HepG2 (cell line): Measurements from ENCODE around the gene VPS37D. TPM values are rescaled to one million over a fixed set of nuclear protein-coding genes. Genes with fewer than 3 reads are reported as not detected.

ENCODE experiments used
- ATAC-seq: fragments of 200-7000 bp; cut with Tn5 transposase; 3 replicates; pipeline ENCODE4 v1.9.1; 2020; ENCODE audit warnings: mild to moderate bottlenecking, moderate library complexity
- BruUV-seq: library from RNA; stranded (reverse); fragments of 400-500 nt; replicated peaks from 2 replicates; lab custom pipeline; 2021; lab: Mats Ljungman, UMichigan
- CTCF ChIA-PET: fragments of 300-600 bp; formaldehyde crosslinking; extraction: SDS; loops from one replicate; lab custom pipeline; 2021; ENCODE audit warnings: low total read pairs, inconsistent platforms, low intra/inter-chr PET ratio; lab: Yijun Ruan, JAX
- POLR2A ChIA-PET: fragments of 350-600 bp; sonication (Branson Sonifier 250); formaldehyde crosslinking; loops from one replicate; lab custom pipeline; 2020; ENCODE audit warnings: antibody characterized with exemption, inconsistent platforms; lab: Yijun Ruan, JAX
- DNase-seq: peaks from one replicate; pipeline ENCODE4 v3.0.0-alpha.2; 2015; ENCODE audit warnings: low spot score
- FAIRE-seq: peaks from 3 replicates; lab custom pipeline; 2011; peaks lifted over from hg19 to GRCh38; lab: Jason Lieb, UNC
- H2AFZ ChIP-seq: one replicate; pipeline ENCODE4 v1.6.1; 2011; ENCODE audit warnings: low read length, inconsistent platforms
- H3K27ac ChIP-seq: fragments of 300-600 bp; 3 replicates; pipeline ENCODE4 v1.8.0; 2011; ENCODE audit warnings: mixed run types, mild to moderate bottlenecking, mixed read lengths, low read length, inconsistent platforms; ENCODE audit not compliant: insufficient read depth; ENCODE audit errors: extremely low read length
- H3K27me3 ChIP-seq, 2 experiments: fragments of 200-600 bp in 1 of 2; 2 replicates in 1 of 2; 3 replicates in 1 of 2; pipeline versions ENCODE4 v1.6.0 to v1.8.0; 2011; ENCODE audit warnings: low read length in 2 of 2, mild to moderate bottlenecking in 2 of 2, moderate library complexity in 2 of 2, inconsistent platforms in 1 of 2; ENCODE audit not compliant: insufficient read depth in 2 of 2, control insufficient read depth in 1 of 2
- H3K36me3 ChIP-seq, 2 experiments: fragments of 200-600 bp in 1 of 2; replicated peaks in 1 of 2; 2 replicates in 1 of 2; 3 replicates in 1 of 2; pipeline versions ENCODE4 v1.5.1 to v1.8.0; 2011; ENCODE audit warnings: low read length in 2 of 2, inconsistent platforms in 1 of 2; ENCODE audit not compliant: insufficient read depth in 2 of 2, control insufficient read depth in 1 of 2
- H3K4me1 ChIP-seq: 2 replicates; pipeline ENCODE4 v1.5.1; 2012; ENCODE audit warnings: low read length, inconsistent platforms; ENCODE audit not compliant: insufficient read depth
- H3K4me2 ChIP-seq: 2 replicates; pipeline ENCODE4 v1.6.0; 2011; ENCODE audit warnings: low read depth, low read length, inconsistent platforms
- H3K4me3 ChIP-seq, 3 experiments: fragments of 200-600 bp in 1 of 3; sonication (generic), shearing (Covaris generic) in 1 of 3; replicated peaks in 1 of 3; 2 replicates each; pipeline ENCODE4 v1.5.1; 2011 to 2016; ENCODE audit warnings: low read length in 3 of 3, inconsistent platforms in 2 of 3, low read depth in 2 of 3, mild to moderate bottlenecking in 2 of 3, control low read depth in 1 of 3, mixed read lengths in 1 of 3; ENCODE audit not compliant: insufficient read depth in 1 of 3
- H3K79me2 ChIP-seq: one replicate; pipeline ENCODE4 v1.6.1; 2011; ENCODE audit warnings: low read length, inconsistent platforms; ENCODE audit not compliant: insufficient read depth
- H3K9ac ChIP-seq: 2 replicates; pipeline ENCODE4 v1.6.0; 2011; ENCODE audit warnings: mild to moderate bottlenecking, low read depth, low read length, inconsistent platforms; ENCODE audit not compliant: insufficient read depth
- H3K9me3 ChIP-seq: 2 replicates; pipeline ENCODE4 v1.5.1; 2012; ENCODE audit warnings: mild to moderate bottlenecking, low read length
- H4K20me1 ChIP-seq: 2 replicates; pipeline ENCODE4 v1.6.0; 2011; ENCODE audit warnings: inconsistent platforms, mild to moderate bottlenecking, low read length, moderate library complexity; ENCODE audit not compliant: insufficient read depth
- ATAD3A ChIP-seq: sonication (generic); formaldehyde crosslinking; IDR thresholded peaks from 2 replicates; pipeline ENCODE4 v1.4.0; 2020; ENCODE audit warnings: missing genetic modification reagents
- ATF3 ChIP-seq: sonication (generic); formaldehyde crosslinking; IDR thresholded peaks from 2 replicates; pipeline ENCODE4 v1.4.0; 2020; ENCODE audit warnings: missing genetic modification reagents
- CC2D1A ChIP-seq: sonication (generic); formaldehyde crosslinking; IDR thresholded peaks from 2 replicates; pipeline ENCODE4 v1.8.1; 2023; ENCODE audit warnings: mild to moderate bottlenecking, missing genetic modification reagents
- E2F2 ChIP-seq: sonication (generic); formaldehyde crosslinking; IDR thresholded peaks from 2 replicates; pipeline ENCODE4 v1.4.0; 2020; ENCODE audit warnings: missing genetic modification reagents, borderline replicate concordance
- HNRNPL ChIP-seq: fragments of 200-400 bp; formaldehyde crosslinking; IDR thresholded peaks from 2 replicates; pipeline ENCODE4 v1.6.1; 2017; ENCODE audit warnings: mild to moderate bottlenecking, low read depth, low read length
- MAFK ChIP-seq, 2 experiments: IDR thresholded peaks in 1 of 2; conservative IDR thresholded peaks in 1 of 2; 2 replicates each; pipeline ENCODE4 v1.6.1; 2011; ENCODE audit warnings: improper control_type of control experiment in 2 of 2, low read length in 2 of 2
- RFX3 ChIP-seq: IDR thresholded peaks from 2 replicates; pipeline ENCODE4 v1.6.1; 2016; ENCODE audit warnings: missing biosample characterization, missing genetic modification reagents
- TAF1 ChIP-seq: sonication (generic); formaldehyde crosslinking; IDR thresholded peaks from 2 replicates; pipeline ENCODE4 v1.4.0; 2020; ENCODE audit warnings: missing genetic modification reagents
- ZIK1 ChIP-seq: sonication (generic); formaldehyde crosslinking; IDR thresholded peaks from 2 replicates; pipeline ENCODE4 v1.5.0; 2020; ENCODE audit warnings: mild to moderate bottlenecking, low read depth, missing genetic modification reagents, borderline replicate concordance
- ZNF282 ChIP-seq: fragments of 450-650 bp; IDR thresholded peaks from 2 replicates; pipeline ENCODE4 v1.6.1; 2018; ENCODE audit not compliant: partially characterized antibody
- ZNF329 ChIP-seq: sonication (generic); formaldehyde crosslinking; IDR thresholded peaks from 2 replicates; pipeline ENCODE4 v1.9.0; 2021; ENCODE audit warnings: low read depth, mild to moderate bottlenecking, missing genetic modification reagents
- ZNF549 ChIP-seq: sonication (generic); formaldehyde crosslinking; IDR thresholded peaks from 2 replicates; pipeline ENCODE4 v1.5.0; 2020; ENCODE audit warnings: missing genetic modification reagents
- ZNF75D ChIP-seq: sonication (generic); formaldehyde crosslinking; IDR thresholded peaks from 2 replicates; pipeline ENCODE4 v1.8.1; 2023; ENCODE audit warnings: missing genetic modification reagents, mild to moderate bottlenecking, borderline replicate concordance
- WGBS: methylation state at CpG from one replicate; pipeline ENCODE4 v1.1.6; 2017; ENCODE audit warnings: low lambda C conversion rate; 5-methylcytosine and 5-hydroxymethylcytosine counted together
- in situ Hi-C: cut with HindIII; loops from 2 replicates; pipeline ENCODE4 v1.10.0; 2017; ENCODE audit warnings: low pct_unique_long_range_greater_than_20kb; ENCODE audit not compliant: extremely low pct_ligation_motif_present
- intact Hi-C: fragments of 100-400 bp; cut with micrococcal nuclease; formaldehyde crosslinking; loops from one replicate; pipeline ENCODE4 v1.10.0; 2022; ENCODE audit not compliant: unreplicated experiment
- polyA plus RNA-seq, 8 experiments: library from polyadenylated mRNA; depleted of rRNA in 3 of 8; stranded (reverse) in 7 of 8; unstranded in 1 of 8; fragments of >200 nt; fragmentation: Illumina TruSeq in 4 of 8; extraction: Trizol in 4 of 8; gene quantifications; 2 replicates each; pipeline versions ENCODE4 v1.2.1 to v1.2.3, GENCODE V29; 2011 to 2016; ENCODE audit warnings: low read depth in 4 of 8, missing spikeins in 1 of 8, mixed read lengths in 1 of 8; ENCODE audit not compliant: insufficient read depth in 1 of 8
- total RNA-seq, 5 experiments: library from RNA; depleted of rRNA; stranded (reverse); fragments of >200 nt; fragmentation: Illumina TruSeq; extraction: Trizol; gene quantifications; 2 replicates each; pipeline ENCODE4 v1.2.3, GENCODE V29; 2016; ENCODE audit warnings: low read depth in 1 of 5
- TF ChIP-seq, protein P1 (sequence below): sonication (generic); formaldehyde crosslinking; IDR thresholded peaks from 2 replicates; pipeline ENCODE4 v1.5.1; 2020; ENCODE audit warnings: missing genetic modification reagents, mild to moderate bottlenecking, borderline replicate concordance
- TF ChIP-seq, protein P2 (sequence below): sonication (generic); formaldehyde crosslinking; IDR thresholded peaks from 2 replicates; pipeline ENCODE4 v1.4.0; 2020; ENCODE audit warnings: mild to moderate bottlenecking, missing genetic modification reagents
- TF ChIP-seq, protein P3 (sequence below): sonication (generic); formaldehyde crosslinking; IDR thresholded peaks from 2 replicates; pipeline ENCODE4 v1.5.0; 2020; ENCODE audit warnings: mild to moderate bottlenecking, missing genetic modification reagents, borderline replicate concordance

VPS37D gene
- total and polyA plus RNA-seq, 2 of the 13 experiments (the other 11 are each of a cell fraction or from before 2014, with no cell fraction given) = 3.8 to 6.3 TPM

- no peaks in the 10 kb centered on the region for H3K79me2 ChIP-seq
Observed at GRCh38 chr7:73707045-73707631, 39.5 kb downstream of the VPS37D start.

More at GRCh38 chr7:73707045-73707631, 39.5 kb downstream of the VPS37D start:
- ATAC-seq (no peak), DNase-seq (no peak), FAIRE-seq (no peak)
- ChIA-PET CTCF (no interaction called here), POLR2A (no interaction called here)
- BruUV-seq = no TSS peak
- no peaks in the 10 kb centered on the region for H3K4me1 ChIP-seq
- no peaks in the 10 kb centered on the region for H4K20me1 ChIP-seq
- H3K27ac ChIP-seq = no peak overlapping the region
- no peak overlapping the region for H3K4me3 ChIP-seq
- no peaks in the 10 kb centered on the region for H3K27me3 ChIP-seq
- no peak overlapping the region for H3K4me2 ChIP-seq
- no peaks in the 10 kb centered on the region for H3K9me3 ChIP-seq
- in situ Hi-C loops = no loop called here
- TF ChIP-seq HNRNPL = no peak
- TF ChIP-seq ZIK1 (CRISPR knock-in tag) = no peak
- TF ChIP-seq TAF1 (CRISPR knock-in tag) = no peak
- no peak for TF ChIP-seq ATF3 (CRISPR knock-in tag)
- TF ChIP-seq RFX3 (CRISPR knock-in tag) = no peak
- no peak for TF ChIP-seq ZNF282
- TF ChIP-seq E2F2 (CRISPR knock-in tag) = no peak
- no peak for TF ChIP-seq ZNF75D (CRISPR knock-in tag)
- no peak for TF ChIP-seq CC2D1A (CRISPR knock-in tag)
- TF ChIP-seq, protein P1, sequence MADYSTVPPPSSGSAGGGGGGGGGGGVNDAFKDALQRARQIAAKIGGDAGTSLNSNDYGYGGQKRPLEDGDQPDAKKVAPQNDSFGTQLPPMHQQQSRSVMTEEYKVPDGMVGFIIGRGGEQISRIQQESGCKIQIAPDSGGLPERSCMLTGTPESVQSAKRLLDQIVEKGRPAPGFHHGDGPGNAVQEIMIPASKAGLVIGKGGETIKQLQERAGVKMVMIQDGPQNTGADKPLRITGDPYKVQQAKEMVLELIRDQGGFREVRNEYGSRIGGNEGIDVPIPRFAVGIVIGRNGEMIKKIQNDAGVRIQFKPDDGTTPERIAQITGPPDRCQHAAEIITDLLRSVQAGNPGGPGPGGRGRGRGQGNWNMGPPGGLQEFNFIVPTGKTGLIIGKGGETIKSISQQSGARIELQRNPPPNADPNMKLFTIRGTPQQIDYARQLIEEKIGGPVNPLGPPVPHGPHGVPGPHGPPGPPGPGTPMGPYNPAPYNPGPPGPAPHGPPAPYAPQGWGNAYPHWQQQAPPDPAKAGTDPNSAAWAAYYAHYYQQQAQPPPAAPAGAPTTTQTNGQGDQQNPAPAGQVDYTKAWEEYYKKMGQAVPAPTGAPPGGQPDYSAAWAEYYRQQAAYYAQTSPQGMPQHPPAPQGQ = no peak
- TF ChIP-seq MAFK (conservative IDR thresholded peaks at IDR 0.05 in 1 of 2, IDR thresholded peaks at IDR 0.05 in 1 of 2; ENCODE audit: low read length in 2 of 2) = no peak
- TF ChIP-seq ZNF549 (CRISPR knock-in tag) = no peak
- TF ChIP-seq, protein P2, sequence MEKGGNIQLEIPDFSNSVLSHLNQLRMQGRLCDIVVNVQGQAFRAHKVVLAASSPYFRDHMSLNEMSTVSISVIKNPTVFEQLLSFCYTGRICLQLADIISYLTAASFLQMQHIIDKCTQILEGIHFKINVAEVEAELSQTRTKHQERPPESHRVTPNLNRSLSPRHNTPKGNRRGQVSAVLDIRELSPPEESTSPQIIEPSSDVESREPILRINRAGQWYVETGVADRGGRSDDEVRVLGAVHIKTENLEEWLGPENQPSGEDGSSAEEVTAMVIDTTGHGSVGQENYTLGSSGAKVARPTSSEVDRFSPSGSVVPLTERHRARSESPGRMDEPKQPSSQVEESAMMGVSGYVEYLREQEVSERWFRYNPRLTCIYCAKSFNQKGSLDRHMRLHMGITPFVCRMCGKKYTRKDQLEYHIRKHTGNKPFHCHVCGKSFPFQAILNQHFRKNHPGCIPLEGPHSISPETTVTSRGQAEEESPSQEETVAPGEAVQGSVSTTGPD (CRISPR knock-in tag) = no peak
- no peak for TF ChIP-seq ATAD3A
- TF ChIP-seq, protein P3, sequence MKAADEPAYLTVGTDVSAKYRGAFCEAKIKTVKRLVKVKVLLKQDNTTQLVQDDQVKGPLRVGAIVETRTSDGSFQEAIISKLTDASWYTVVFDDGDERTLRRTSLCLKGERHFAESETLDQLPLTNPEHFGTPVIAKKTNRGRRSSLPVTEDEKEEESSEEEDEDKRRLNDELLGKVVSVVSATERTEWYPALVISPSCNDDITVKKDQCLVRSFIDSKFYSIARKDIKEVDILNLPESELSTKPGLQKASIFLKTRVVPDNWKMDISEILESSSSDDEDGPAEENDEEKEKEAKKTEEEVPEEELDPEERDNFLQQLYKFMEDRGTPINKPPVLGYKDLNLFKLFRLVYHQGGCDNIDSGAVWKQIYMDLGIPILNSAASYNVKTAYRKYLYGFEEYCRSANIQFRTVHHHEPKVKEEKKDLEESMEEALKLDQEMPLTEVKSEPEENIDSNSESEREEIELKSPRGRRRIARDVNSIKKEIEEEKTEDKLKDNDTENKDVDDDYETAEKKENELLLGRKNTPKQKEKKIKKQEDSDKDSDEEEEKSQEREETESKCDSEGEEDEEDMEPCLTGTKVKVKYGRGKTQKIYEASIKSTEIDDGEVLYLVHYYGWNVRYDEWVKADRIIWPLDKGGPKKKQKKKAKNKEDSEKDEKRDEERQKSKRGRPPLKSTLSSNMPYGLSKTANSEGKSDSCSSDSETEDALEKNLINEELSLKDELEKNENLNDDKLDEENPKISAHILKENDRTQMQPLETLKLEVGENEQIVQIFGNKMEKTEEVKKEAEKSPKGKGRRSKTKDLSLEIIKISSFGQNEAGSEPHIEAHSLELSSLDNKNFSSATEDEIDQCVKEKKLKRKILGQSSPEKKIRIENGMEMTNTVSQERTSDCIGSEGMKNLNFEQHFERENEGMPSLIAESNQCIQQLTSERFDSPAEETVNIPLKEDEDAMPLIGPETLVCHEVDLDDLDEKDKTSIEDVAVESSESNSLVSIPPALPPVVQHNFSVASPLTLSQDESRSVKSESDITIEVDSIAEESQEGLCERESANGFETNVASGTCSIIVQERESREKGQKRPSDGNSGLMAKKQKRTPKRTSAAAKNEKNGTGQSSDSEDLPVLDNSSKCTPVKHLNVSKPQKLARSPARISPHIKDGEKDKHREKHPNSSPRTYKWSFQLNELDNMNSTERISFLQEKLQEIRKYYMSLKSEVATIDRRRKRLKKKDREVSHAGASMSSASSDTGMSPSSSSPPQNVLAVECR (CRISPR knock-in tag) = no peak
- no peak for TF ChIP-seq ZNF329 (CRISPR knock-in tag)
- intact Hi-C loops = no loop called here
- WGBS = 92% methylated on average over 10 of the region's 15 CpGs
- H3K9ac ChIP-seq = no peak overlapping the region
- peaks cover 0 to 7% of the 10 kb centered on the region in 2 experiments; a peak in 2 of 5 replicates for H3K36me3 ChIP-seq
- no peak overlapping the region for H2AFZ ChIP-seq
